IPS-18a (cell line): Measurements from ENCODE around the gene TVP23B.
"Not testable (repeated sequence)": the region's sequence is repeated elsewhere in the genome, so short reads cannot be mapped to it uniquely, and the experiment has no call there.

Source experiments
- H3K27ac ChIP-seq: one replicate; pipeline ENCODE4 v1.5.1; 2013; ENCODE audit warnings: low read length
- H3K27me3 ChIP-seq: one replicate; pipeline ENCODE4 v1.6.1; 2013; ENCODE audit warnings: mild to moderate bottlenecking, low read length; ENCODE audit not compliant: control insufficient read depth, insufficient read depth
- H3K36me3 ChIP-seq: one replicate; pipeline ENCODE4 v1.6.1; 2013; ENCODE audit warnings: low read depth, low read length; ENCODE audit not compliant: control insufficient read depth
- H3K4me1 ChIP-seq: one replicate; pipeline ENCODE4 v1.6.1; 2013; ENCODE audit warnings: low read depth, low read length; ENCODE audit not compliant: control insufficient read depth
- H3K4me3 ChIP-seq: one replicate; pipeline ENCODE4 v1.5.1; 2013; ENCODE audit warnings: low read length
- H3K9ac ChIP-seq: one replicate; pipeline ENCODE4 v1.6.1; 2013; ENCODE audit warnings: mild to moderate bottlenecking, low read length, moderate library complexity
- H3K9me3 ChIP-seq: one replicate; pipeline ENCODE4 v1.6.1; 2013; ENCODE audit warnings: low read depth, low read length; ENCODE audit not compliant: control insufficient read depth

TVP23B gene

DNA sequence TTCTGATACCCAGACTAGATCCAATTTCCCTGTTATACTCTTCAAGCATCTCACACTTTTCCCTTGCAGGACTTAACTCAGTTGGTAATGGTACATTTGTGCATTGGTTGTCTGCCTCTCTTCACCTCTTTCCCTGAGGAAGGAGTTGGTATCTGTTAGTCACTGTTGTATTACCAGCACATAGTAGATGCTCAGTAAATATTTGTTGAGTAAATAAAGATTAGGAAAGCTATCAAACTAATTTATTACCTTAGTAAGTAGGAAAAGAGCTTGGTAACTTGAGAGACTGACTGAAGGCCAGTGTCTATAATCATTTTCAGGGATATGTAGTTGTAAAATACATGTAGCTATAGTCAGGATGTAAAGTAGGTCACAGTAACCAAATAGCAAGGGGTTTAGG, 15.9 kb downstream of the TVP23B start:
- H3K4me3 ChIP-seq, H3K9me3 ChIP-seq, H3K9ac ChIP-seq, H3K27me3 ChIP-seq, H3K4me1 ChIP-seq, H3K27ac ChIP-seq: not testable (repeated sequence)
- H3K36me3 ChIP-seq, result peaks cover 22% of the 10 kb centered on the region

GRCh38 chr17:18803458-18804245, 22.7 kb downstream of the TVP23B start:
- not testable (repeated sequence) for H3K9ac ChIP-seq, H3K4me3 ChIP-seq, H3K27ac ChIP-seq, H3K27me3 ChIP-seq, H3K9me3 ChIP-seq, H3K4me1 ChIP-seq
- peaks cover 15% of the 10 kb centered on the region for H3K36me3 ChIP-seq

DNA sequence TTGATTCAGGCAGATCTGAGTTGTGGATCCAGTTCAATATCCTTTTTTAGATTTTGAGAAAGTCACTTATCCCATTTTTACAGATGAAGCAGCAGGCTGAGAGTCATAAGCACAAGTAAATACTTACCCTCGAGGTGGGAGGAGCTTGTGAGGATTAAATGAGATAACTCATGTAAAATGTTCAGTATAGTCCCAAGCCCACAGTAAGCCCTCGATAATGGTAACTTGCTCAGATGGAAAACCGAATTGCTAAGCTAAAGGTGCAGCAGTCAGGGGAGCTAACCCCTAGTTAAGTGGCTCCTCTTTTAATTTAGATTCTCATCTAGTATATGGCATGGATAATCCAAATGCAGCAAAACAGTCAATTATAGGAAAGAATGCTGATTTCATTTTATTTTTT, 34.9 kb downstream of the TVP23B start:
- not testable (repeated sequence) for H3K27me3 ChIP-seq, H3K36me3 ChIP-seq, H3K27ac ChIP-seq, H3K4me1 ChIP-seq, H3K9me3 ChIP-seq, H3K9ac ChIP-seq, H3K4me3 ChIP-seq

GRCh38 chr17:18816489-18817371, 35.7 kb downstream of the TVP23B start:
- not testable (repeated sequence) for H3K27ac ChIP-seq, H3K4me1 ChIP-seq, H3K4me3 ChIP-seq, H3K27me3 ChIP-seq, H3K9ac ChIP-seq, H3K36me3 ChIP-seq, H3K9me3 ChIP-seq

- H3K4me3 ChIP-seq, H3K27ac ChIP-seq, H3K36me3 ChIP-seq, H3K4me1 ChIP-seq, H3K9ac ChIP-seq, H3K27me3 ChIP-seq, H3K9me3 ChIP-seq: not testable (repeated sequence)
These were observed 40.4 kb downstream of the TVP23B start for GRCh38 chr17:18821430-18821829.

GRCh38 chr17:18827613-18828012, 46.6 kb downstream of the TVP23B start:
- H3K4me3 ChIP-seq, H3K9ac ChIP-seq, H3K9me3 ChIP-seq, H3K36me3 ChIP-seq, H3K27ac ChIP-seq, H3K27me3 ChIP-seq, H3K4me1 ChIP-seq: not testable (repeated sequence)

- Histone ChIP-seq H3K9ac (no peak overlapping the region), H3K4me3 (no peak overlapping the region), H3K4me1 (no peaks in the 10 kb centered on the region), H3K27ac (no peak overlapping the region), H3K36me3 (no peaks in the 10 kb centered on the region), H3K27me3 (no peaks in the 10 kb centered on the region), H3K9me3 (no peaks in the 10 kb centered on the region)
These were observed 67.5 kb downstream of the TVP23B start for GRCh38 chr17:18848501-18848900.

DNA sequence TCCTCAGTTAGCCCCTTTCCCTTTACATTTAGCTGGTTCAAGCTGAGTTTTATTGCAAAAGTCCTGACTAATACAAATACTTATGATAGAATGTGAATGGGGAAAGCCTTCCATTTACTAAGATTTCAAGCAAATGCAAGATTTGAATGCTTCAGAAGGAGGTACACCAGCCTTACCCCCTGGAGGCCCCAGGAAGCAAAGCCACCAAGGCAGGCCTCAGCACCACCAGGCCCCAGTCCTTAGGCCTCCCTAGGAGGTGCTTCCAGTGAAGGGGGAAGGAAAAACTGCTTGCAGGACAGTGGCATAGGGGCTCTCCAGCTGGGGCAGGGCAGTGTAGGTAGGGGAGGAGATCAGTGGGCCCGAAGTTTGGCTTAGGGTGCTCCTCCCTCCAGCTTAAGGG, 69.7 kb downstream of the TVP23B start:
- H3K36me3 ChIP-seq, result no peaks in the 10 kb centered on the region
- no peak overlapping the region for H3K4me3 ChIP-seq
- no peaks in the 10 kb centered on the region for H3K27me3 ChIP-seq
- no peaks in the 10 kb centered on the region for H3K4me1 ChIP-seq
- no peaks in the 10 kb centered on the region for H3K9me3 ChIP-seq
- no peak overlapping the region for H3K27ac ChIP-seq
- H3K9ac ChIP-seq, result no peak overlapping the region

DNA sequence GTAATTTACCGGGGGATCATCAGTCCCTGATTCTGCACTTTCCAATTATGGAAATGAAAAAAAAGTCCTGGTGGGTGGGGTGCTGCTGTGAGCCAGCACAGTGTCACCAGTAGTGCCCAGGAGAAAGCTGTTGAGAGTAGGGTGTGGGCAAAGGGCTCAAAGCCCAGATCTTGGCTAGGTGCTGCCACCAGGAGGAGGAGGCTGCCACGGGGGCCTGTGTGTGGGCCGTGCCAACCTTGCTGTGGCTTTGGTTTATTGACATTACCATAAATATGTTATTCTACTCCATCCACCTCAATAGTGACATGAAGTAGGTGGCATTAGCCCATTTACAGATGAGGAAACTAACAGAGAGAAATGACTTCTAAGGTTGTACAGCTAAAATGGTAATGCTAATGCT, 70.2 kb downstream of the TVP23B start:
- H3K27me3 ChIP-seq, result no peaks in the 10 kb centered on the region
- no peaks in the 10 kb centered on the region for H3K4me1 ChIP-seq
- H3K27ac ChIP-seq, result no peak overlapping the region
- no peaks in the 10 kb centered on the region for H3K9me3 ChIP-seq
- H3K9ac ChIP-seq, result no peak overlapping the region
- no peaks in the 10 kb centered on the region for H3K36me3 ChIP-seq
- no peak overlapping the region for H3K4me3 ChIP-seq

GRCh38 chr17:18854956-18855355, 74.0 kb downstream of the TVP23B start:
- Histone ChIP-seq H3K4me1 (peaks cover 7% of the 10 kb centered on the region), H3K9me3 (no peaks in the 10 kb centered on the region), H3K9ac (no peak overlapping the region), H3K27ac (no peak overlapping the region), H3K4me3 (peak overlapping the region; percentile 87), H3K27me3 (no peaks in the 10 kb centered on the region), H3K36me3 (no peaks in the 10 kb centered on the region)

DNA sequence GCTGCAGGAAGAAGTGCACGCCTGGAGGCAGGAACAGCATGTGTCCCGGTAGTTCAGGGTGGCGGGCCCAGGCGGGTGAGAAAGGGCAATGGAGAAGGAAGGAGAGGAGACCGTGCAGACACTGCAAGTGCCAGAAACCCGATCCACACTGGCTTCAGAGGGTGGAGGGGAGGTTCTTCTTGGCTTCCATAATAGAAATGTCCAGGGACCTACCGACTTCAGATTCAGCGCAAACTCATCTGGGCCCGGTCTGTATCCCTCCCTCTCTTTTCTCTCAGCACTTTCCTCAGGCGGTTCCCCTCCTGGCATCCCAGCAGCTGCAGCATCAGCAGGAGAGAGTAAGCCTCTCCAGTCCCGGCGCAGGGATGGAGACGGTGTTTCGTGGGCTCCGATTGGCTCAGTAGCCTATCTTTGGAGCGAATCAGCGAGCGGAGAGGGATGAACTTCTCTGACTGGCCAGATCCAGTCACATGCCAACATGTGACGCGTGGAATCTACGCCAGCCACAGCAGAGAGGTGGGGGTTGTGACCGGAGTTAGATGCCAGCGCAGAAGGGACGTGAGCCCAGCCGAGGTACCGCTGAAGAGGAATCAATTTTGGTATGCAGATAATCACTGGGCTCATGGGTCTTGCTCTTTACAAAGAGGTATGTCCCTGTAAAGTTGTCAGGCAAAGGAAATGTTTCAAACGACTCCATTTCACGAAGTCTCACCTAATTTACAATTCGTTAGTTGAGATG, 75.0 kb downstream of the TVP23B start:
- Histone ChIP-seq H3K36me3 (no peaks in the 10 kb centered on the region), H3K27me3 (no peaks in the 10 kb centered on the region), H3K9me3 (no peaks in the 10 kb centered on the region), H3K9ac (peak overlapping the region; percentile 67), H3K4me1 (peaks cover 7% of the 10 kb centered on the region), H3K4me3 (peak overlapping the region; percentile 87), H3K27ac (peak overlapping the region; percentile 50)
